Measurements from ENCODE around the gene CCDC172.

- TF ChIP-seq POLR2A (IDR thresholded peaks at IDR 0.05) = no peak
- TF ChIP-seq CTCF (IDR thresholded peaks at IDR 0.05) = no peak
- TF ChIP-seq EP300 (IDR thresholded peaks at IDR 0.05) = no peak
Observed at GRCh38 chr10:116395223-116395985, 71.2 kb downstream of the CCDC172 start.

Measured in ovary (tissue), 3 donors.